K562 (cell line): ENCODE data around the gene RPLP2. TPM values are rescaled to one million over a fixed set of nuclear protein-coding genes. Genes with fewer than 3 reads are reported as not detected.

Experiments used
- CAMTA2 ChIP-seq: fragments of 250-450 bp; sonication (Bioruptor Pico); conservative IDR thresholded peaks from 2 replicates; pipeline ENCODE4 v1.5.1; 2022
- CTBP1 ChIP-seq: fragments of 450-650 bp; IDR thresholded peaks from 2 replicates; pipeline ENCODE4 v1.6.1; 2016; ENCODE audit warnings: borderline replicate concordance
- E2F3 ChIP-seq: fragments of 250-450 bp; sonication (Bioruptor Pico); IDR thresholded peaks from 2 replicates; pipeline ENCODE4 v1.4.0; 2020; ENCODE audit warnings: mild to moderate bottlenecking
- ELF4 ChIP-seq: fragments of 450-650 bp; formaldehyde crosslinking; IDR thresholded peaks from 2 replicates; pipeline ENCODE4 v1.4.0; 2022; ENCODE audit warnings: missing genetic modification characterization
- IFI16 ChIP-seq: fragments of 250-450 bp; sonication (Bioruptor Pico); IDR thresholded peaks from 2 replicates; pipeline ENCODE4 v2.1.2; 2022; ENCODE audit warnings: mild to moderate bottlenecking, inconsistent platforms
- RBM15 ChIP-seq: fragments of 200-400 bp; formaldehyde crosslinking; IDR thresholded peaks from 2 replicates; pipeline ENCODE4 v1.6.1; 2018; ENCODE audit warnings: mild to moderate bottlenecking, low read length, moderate library complexity; ENCODE audit not compliant: insufficient read depth
- RNF2 ChIP-seq: sonication (generic); IDR thresholded peaks from 2 replicates; pipeline ENCODE4 v1.6.1; 2016
- U2AF1 ChIP-seq: fragments of 200-400 bp; formaldehyde crosslinking; optimal IDR thresholded peaks from 2 replicates; pipeline ENCODE3; 2017; ENCODE audit warnings: mild to moderate bottlenecking, low read depth, low read length, moderate library complexity
- ZNF212 ChIP-seq: fragments of 450-650 bp; formaldehyde crosslinking; IDR thresholded peaks from 2 replicates; pipeline ENCODE4 v1.4.0; 2020; ENCODE audit warnings: mild to moderate bottlenecking
- ZNF57 ChIP-seq: fragments of 450-650 bp; formaldehyde crosslinking; IDR thresholded peaks from 2 replicates; pipeline ENCODE4 v1.4.0; 2020; ENCODE audit warnings: mild to moderate bottlenecking, moderate library complexity
- ZNF699 ChIP-seq: fragments of 250-450 bp; sonication (Bioruptor Pico); IDR thresholded peaks from 2 replicates; pipeline ENCODE4 v1.8.0; 2021; ENCODE audit warnings: mild to moderate bottlenecking, moderate library complexity; ENCODE audit not compliant: insufficient replicate concordance
- ZNF79 ChIP-seq: fragments of 250-450 bp; sonication (Bioruptor Pico); IDR thresholded peaks from 2 replicates; pipeline ENCODE4 v1.4.0; 2020; ENCODE audit warnings: low read depth, mild to moderate bottlenecking, moderate library complexity
- polyA plus RNA-seq, 8 experiments: library from polyadenylated mRNA; depleted of rRNA in 4 of 8; stranded (reverse) in 5 of 8; unstranded in 3 of 8; fragments of >200 nt; fragmentation: Nextera tagmentation in 2 of 8; fragmentation: Illumina TruSeq in 1 of 8; extraction: Ambion mirVana in 2 of 8; extraction: Trizol in 1 of 8; gene quantifications; 2 replicates each; pipeline versions ENCODE4 v1.2.1 to v1.2.3, GENCODE V29; 2011 to 2014; ENCODE audit warnings: inconsistent platforms in 1 of 8, missing spikeins in 1 of 8
- total RNA-seq, 7 experiments: library from RNA; depleted of rRNA in 6 of 7; stranded (reverse); fragments of >200 nt in 6 of 7; fragmentation: Illumina TruSeq in 2 of 7; extraction: Trizol in 2 of 7; gene quantifications; 2 replicates each; pipeline versions ENCODE4 v1.2.1 to v1.2.3, GENCODE V29; 2011 to 2021; ENCODE audit warnings: low replicate concordance in 1 of 7
- TF ChIP-seq, protein P1 (sequence below): fragments of 200-600 bp; sonication (generic); IDR thresholded peaks from one replicate; pipeline ENCODE4 v1.6.1; 2012; ENCODE audit warnings: mild to moderate bottlenecking, low read depth, low read length, inconsistent platforms
- TF ChIP-seq, protein P2 (sequence below): fragments of 450-650 bp; conservative IDR thresholded peaks from 2 replicates; pipeline ENCODE4 v1.6.1; 2016; ENCODE audit warnings: missing genetic modification characterization, low read depth, mild to moderate bottlenecking, missing compliant biosample characterization, moderate library complexity
- TF ChIP-seq, protein P3 (sequence below): fragments of 250-450 bp; sonication (Bioruptor Pico); IDR thresholded peaks from 2 replicates; pipeline ENCODE4 v1.4.0; 2020; ENCODE audit warnings: borderline replicate concordance

Gene RPLP2
- total and polyA plus RNA-seq, 9 of the 15 experiments (the other 6 are each of a cell fraction or from before 2014, with no cell fraction given): 528 to 3,807 (median 1,633) TPM

DNA sequence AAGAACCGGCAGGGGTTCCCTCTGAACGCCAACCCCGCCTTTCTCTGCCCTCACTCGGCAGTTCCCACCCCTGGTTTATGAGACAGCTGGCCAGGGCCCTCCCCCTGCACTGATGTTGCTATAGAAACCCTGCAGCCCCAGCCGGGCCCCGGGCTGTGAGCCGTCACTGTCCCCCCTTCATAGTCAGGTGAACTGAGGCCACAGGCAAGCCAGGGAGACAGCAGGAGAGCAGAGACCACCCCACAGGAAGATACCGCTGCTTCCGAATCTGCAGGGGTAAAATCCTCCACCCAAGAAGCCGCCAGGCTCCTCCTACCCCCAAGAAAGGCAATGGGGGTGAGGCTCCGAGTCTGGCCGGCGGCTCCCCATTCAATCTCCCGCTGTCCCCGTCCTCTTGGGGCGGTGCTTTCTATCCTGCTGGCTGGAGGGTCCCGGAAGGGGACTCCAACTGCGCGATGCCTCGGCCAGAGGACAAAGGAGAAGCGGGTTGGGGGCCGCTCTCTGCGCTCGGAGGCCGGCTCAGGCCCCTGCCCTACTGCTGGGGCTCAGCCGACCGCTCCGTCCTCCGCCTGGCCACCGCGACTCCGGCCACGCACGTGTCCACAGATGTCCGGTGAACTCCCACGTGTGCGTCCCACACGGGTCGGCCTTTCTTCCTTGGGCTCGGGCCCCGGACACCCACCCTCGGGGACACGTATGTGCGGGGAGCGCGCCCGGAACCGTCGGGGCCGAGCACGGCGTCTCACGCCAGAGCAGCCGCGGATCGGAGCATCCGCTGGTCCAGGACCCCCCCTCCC lies 12.3 kb upstream of the RPLP2 start (continued):
- TF ChIP-seq IFI16 (CRISPR knock-in tag) (no peak), ZNF57 (no peak), ZNF699 (CRISPR knock-in tag) (no peak), RNF2 (no peak), ZNF212 (no peak), U2AF1 (no peak), E2F3 (CRISPR knock-in tag) (no peak), ZNF79 (no peak), CTBP1 (no peak), RBM15 (no peak), ELF4 (CRISPR knock-in tag) (no peak), CAMTA2 (CRISPR knock-in tag) (no peak)
- TF ChIP-seq, protein P1, sequence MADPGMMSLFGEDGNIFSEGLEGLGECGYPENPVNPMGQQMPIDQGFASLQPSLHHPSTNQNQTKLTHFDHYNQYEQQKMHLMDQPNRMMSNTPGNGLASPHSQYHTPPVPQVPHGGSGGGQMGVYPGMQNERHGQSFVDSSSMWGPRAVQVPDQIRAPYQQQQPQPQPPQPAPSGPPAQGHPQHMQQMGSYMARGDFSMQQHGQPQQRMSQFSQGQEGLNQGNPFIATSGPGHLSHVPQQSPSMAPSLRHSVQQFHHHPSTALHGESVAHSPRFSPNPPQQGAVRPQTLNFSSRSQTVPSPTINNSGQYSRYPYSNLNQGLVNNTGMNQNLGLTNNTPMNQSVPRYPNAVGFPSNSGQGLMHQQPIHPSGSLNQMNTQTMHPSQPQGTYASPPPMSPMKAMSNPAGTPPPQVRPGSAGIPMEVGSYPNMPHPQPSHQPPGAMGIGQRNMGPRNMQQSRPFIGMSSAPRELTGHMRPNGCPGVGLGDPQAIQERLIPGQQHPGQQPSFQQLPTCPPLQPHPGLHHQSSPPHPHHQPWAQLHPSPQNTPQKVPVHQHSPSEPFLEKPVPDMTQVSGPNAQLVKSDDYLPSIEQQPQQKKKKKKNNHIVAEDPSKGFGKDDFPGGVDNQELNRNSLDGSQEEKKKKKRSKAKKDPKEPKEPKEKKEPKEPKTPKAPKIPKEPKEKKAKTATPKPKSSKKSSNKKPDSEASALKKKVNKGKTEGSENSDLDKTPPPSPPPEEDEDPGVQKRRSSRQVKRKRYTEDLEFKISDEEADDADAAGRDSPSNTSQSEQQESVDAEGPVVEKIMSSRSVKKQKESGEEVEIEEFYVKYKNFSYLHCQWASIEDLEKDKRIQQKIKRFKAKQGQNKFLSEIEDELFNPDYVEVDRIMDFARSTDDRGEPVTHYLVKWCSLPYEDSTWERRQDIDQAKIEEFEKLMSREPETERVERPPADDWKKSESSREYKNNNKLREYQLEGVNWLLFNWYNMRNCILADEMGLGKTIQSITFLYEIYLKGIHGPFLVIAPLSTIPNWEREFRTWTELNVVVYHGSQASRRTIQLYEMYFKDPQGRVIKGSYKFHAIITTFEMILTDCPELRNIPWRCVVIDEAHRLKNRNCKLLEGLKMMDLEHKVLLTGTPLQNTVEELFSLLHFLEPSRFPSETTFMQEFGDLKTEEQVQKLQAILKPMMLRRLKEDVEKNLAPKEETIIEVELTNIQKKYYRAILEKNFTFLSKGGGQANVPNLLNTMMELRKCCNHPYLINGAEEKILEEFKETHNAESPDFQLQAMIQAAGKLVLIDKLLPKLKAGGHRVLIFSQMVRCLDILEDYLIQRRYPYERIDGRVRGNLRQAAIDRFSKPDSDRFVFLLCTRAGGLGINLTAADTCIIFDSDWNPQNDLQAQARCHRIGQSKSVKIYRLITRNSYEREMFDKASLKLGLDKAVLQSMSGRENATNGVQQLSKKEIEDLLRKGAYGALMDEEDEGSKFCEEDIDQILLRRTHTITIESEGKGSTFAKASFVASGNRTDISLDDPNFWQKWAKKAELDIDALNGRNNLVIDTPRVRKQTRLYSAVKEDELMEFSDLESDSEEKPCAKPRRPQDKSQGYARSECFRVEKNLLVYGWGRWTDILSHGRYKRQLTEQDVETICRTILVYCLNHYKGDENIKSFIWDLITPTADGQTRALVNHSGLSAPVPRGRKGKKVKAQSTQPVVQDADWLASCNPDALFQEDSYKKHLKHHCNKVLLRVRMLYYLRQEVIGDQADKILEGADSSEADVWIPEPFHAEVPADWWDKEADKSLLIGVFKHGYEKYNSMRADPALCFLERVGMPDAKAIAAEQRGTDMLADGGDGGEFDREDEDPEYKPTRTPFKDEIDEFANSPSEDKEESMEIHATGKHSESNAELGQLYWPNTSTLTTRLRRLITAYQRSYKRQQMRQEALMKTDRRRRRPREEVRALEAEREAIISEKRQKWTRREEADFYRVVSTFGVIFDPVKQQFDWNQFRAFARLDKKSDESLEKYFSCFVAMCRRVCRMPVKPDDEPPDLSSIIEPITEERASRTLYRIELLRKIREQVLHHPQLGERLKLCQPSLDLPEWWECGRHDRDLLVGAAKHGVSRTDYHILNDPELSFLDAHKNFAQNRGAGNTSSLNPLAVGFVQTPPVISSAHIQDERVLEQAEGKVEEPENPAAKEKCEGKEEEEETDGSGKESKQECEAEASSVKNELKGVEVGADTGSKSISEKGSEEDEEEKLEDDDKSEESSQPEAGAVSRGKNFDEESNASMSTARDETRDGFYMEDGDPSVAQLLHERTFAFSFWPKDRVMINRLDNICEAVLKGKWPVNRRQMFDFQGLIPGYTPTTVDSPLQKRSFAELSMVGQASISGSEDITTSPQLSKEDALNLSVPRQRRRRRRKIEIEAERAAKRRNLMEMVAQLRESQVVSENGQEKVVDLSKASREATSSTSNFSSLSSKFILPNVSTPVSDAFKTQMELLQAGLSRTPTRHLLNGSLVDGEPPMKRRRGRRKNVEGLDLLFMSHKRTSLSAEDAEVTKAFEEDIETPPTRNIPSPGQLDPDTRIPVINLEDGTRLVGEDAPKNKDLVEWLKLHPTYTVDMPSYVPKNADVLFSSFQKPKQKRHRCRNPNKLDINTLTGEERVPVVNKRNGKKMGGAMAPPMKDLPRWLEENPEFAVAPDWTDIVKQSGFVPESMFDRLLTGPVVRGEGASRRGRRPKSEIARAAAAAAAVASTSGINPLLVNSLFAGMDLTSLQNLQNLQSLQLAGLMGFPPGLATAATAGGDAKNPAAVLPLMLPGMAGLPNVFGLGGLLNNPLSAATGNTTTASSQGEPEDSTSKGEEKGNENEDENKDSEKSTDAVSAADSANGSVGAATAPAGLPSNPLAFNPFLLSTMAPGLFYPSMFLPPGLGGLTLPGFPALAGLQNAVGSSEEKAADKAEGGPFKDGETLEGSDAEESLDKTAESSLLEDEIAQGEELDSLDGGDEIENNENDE: no peak
- TF ChIP-seq, protein P2, sequence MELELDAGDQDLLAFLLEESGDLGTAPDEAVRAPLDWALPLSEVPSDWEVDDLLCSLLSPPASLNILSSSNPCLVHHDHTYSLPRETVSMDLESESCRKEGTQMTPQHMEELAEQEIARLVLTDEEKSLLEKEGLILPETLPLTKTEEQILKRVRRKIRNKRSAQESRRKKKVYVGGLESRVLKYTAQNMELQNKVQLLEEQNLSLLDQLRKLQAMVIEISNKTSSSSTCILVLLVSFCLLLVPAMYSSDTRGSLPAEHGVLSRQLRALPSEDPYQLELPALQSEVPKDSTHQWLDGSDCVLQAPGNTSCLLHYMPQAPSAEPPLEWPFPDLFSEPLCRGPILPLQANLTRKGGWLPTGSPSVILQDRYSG (tag): no peak
- TF ChIP-seq, protein P3, sequence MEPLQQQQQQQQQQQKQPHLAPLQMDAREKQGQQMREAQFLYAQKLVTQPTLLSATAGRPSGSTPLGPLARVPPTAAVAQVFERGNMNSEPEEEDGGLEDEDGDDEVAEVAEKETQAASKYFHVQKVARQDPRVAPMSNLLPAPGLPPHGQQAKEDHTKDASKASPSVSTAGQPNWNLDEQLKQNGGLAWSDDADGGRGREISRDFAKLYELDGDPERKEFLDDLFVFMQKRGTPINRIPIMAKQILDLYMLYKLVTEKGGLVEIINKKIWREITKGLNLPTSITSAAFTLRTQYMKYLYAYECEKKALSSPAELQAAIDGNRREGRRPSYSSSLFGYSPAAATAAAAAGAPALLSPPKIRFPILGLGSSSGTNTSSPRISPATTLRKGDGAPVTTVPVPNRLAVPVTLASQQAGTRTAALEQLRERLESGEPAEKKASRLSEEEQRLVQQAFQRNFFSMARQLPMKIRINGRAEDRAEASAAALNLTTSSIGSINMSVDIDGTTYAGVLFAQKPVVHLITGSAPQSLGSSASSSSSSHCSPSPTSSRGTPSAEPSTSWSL: no peak
